ENCODE measurements around the gene HEXA.

DNA sequence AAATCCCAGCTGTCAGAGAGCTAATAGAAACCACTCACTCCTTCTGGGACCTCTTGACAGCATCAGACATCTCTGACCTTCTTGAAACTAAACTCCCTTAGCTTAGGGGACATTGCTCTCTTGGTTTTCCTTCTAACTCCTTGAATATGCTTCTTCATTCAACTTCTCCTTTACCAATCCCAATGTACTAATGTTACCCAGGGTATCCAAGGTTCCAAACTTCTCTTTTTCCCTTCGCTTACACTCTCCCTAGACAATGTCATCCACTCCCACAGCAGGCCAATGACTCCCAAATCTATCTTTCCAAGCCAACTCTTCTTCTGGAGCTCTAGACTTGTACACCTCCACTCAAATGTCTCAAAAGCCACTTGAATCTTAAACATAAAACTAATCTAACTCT is 14.6 kb downstream of the HEXA start:
- TF ChIP-seq, protein P1, sequence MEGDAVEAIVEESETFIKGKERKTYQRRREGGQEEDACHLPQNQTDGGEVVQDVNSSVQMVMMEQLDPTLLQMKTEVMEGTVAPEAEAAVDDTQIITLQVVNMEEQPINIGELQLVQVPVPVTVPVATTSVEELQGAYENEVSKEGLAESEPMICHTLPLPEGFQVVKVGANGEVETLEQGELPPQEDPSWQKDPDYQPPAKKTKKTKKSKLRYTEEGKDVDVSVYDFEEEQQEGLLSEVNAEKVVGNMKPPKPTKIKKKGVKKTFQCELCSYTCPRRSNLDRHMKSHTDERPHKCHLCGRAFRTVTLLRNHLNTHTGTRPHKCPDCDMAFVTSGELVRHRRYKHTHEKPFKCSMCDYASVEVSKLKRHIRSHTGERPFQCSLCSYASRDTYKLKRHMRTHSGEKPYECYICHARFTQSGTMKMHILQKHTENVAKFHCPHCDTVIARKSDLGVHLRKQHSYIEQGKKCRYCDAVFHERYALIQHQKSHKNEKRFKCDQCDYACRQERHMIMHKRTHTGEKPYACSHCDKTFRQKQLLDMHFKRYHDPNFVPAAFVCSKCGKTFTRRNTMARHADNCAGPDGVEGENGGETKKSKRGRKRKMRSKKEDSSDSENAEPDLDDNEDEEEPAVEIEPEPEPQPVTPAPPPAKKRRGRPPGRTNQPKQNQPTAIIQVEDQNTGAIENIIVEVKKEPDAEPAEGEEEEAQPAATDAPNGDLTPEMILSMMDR (IDR thresholded peaks at IDR 0.05; ENCODE audit: insufficient read depth, low read length, poor library complexity, severe bottlenecking), result no peak
- no peak for TF ChIP-seq EZH2phosphoT487 (conservative IDR thresholded peaks at IDR 0.05; ENCODE audit: low read length)
